Omental fat pad (tissue), 4 donors: ENCODE measurements around the gene NTN4. TPM values are rescaled to one million over a fixed set of nuclear protein-coding genes. Genes with fewer than 3 reads are reported as not detected.

Experiments
- ATAC-seq: fragments of 150-250 bp; one replicate; pipeline ENCODE4 v1.9.1; 2016; ENCODE audit warnings: mild to moderate bottlenecking, moderate library complexity; ENCODE audit not compliant: low FRiP score
- DNase-seq: peaks from one replicate; pipeline ENCODE4 v3.0.0-alpha.2; 2019; ENCODE audit warnings: low spot score
- small RNA-seq: library from RNA; depleted of rRNA; stranded (forward); fragments of <200 nt; gene quantifications from one replicate; pipeline ENCODE3, GENCODE V24; 2016
- total RNA-seq, 4 donors: library from RNA; depleted of rRNA; stranded (reverse); fragments of >200 nt; gene quantifications; one replicate each; pipeline ENCODE4 v1.1.0, GENCODE V29; 2016
- TF ChIP-seq, protein P1 (sequence below), 3 donors: fragments of 450-650 bp; IDR thresholded peaks; one replicate each; pipeline ENCODE4 v1.5.1; 2016 to 2017; ENCODE audit warnings: antibody characterized with exemption in 3 of 3, mild to moderate bottlenecking in 3 of 3, moderate library complexity in 2 of 3

NTN4 gene
- total RNA-seq, 4 donors from 2014 or later: 12.2 to 55.2 (median 15.0) TPM

DNA sequence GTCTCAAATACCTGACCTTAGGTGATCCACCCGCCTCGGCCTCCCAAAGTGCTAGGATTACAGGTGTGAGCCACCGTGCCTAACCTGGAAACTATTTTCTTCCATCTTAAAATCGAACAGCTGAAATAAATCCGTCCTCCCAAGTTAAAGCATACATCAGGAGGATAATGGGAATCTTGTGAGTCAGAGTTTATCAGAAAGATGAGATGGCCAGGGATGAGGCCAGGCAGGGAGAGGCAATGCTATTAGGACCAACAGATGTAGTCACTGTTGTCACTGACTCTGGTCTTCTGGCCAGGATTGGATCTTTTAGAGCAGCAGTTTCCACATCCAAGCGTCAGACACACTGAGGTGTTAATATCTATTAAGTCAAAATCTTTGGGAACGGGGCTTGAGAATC, 177.5 kb downstream of the NTN4 start:
- TF ChIP-seq, protein P1, sequence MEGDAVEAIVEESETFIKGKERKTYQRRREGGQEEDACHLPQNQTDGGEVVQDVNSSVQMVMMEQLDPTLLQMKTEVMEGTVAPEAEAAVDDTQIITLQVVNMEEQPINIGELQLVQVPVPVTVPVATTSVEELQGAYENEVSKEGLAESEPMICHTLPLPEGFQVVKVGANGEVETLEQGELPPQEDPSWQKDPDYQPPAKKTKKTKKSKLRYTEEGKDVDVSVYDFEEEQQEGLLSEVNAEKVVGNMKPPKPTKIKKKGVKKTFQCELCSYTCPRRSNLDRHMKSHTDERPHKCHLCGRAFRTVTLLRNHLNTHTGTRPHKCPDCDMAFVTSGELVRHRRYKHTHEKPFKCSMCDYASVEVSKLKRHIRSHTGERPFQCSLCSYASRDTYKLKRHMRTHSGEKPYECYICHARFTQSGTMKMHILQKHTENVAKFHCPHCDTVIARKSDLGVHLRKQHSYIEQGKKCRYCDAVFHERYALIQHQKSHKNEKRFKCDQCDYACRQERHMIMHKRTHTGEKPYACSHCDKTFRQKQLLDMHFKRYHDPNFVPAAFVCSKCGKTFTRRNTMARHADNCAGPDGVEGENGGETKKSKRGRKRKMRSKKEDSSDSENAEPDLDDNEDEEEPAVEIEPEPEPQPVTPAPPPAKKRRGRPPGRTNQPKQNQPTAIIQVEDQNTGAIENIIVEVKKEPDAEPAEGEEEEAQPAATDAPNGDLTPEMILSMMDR (IDR thresholded peaks at IDR 0.05): no peak
- no peak for ATAC-seq
- no peak for DNase-seq

- TF ChIP-seq, protein P1 (IDR thresholded peaks at IDR 0.05): no peak
- no peak for ATAC-seq
- DNase-seq: no peak
Observed at GRCh38 chr12:95611676-95612309, 178.8 kb downstream of the NTN4 start.

GRCh38 chr12:95608252-95609033, 182.1 kb downstream of the NTN4 start:
- TF ChIP-seq, protein P1 (IDR thresholded peaks at IDR 0.05): no peak
- no peak for DNase-seq
- no peak for ATAC-seq

Small RNAs within 50 kb of the gene (small RNA-seq; reads per million reads assigned to genes)
- gene RF00019 (not detected), gene RNU6-247P (not detected)

Other genes starting within 250 kb of the NTN4 start
- 1 to 10 TPM; 1.3 to 4.7 (median 4.0) TPM for gene USP44, start 239.3 kb downstream of the NTN4 start, total RNA-seq
- gene SNRPF, start 68.2 kb upstream of the NTN4 start, total RNA-seq: 10 to 100 TPM in 1 of 4 donors, 1 to 10 TPM in 3; 4.9 to 14.7 (median 7.9) TPM
- not detected for gene CCDC38, start 151.8 kb upstream of the NTN4 start, total RNA-seq
- 1 to 10 TPM in 3 of 4 donors, under 1 TPM in 1; 0.69 to 3.2 (median 1.4) TPM for gene AMDHD1, start 152.6 kb upstream of the NTN4 start, total RNA-seq
- gene HAL, start 205.6 kb upstream of the NTN4 start, total RNA-seq: 1 to 10 TPM; 1.2 to 8.7 (median 1.7) TPM
- gene LTA4H, start 244.8 kb upstream of the NTN4 start, total RNA-seq: 10 to 100 TPM; 60.8 to 77.8 (median 70.0) TPM